Measurements from ENCODE around the gene ATRX. TPM values are rescaled to one million over a fixed set of nuclear protein-coding genes. Genes with fewer than 3 reads are reported as not detected.
A peak's percentile ranks its signal among the peaks of the same experiment; 100 is the strongest.
"Not testable (repeated sequence)": the region's sequence is repeated elsewhere in the genome, so short reads cannot be mapped to it uniquely, and the experiment has no call there.

ATRX gene
- 71.3 and 92.8 TPM in 2 replicates for total RNA-seq

DNA sequence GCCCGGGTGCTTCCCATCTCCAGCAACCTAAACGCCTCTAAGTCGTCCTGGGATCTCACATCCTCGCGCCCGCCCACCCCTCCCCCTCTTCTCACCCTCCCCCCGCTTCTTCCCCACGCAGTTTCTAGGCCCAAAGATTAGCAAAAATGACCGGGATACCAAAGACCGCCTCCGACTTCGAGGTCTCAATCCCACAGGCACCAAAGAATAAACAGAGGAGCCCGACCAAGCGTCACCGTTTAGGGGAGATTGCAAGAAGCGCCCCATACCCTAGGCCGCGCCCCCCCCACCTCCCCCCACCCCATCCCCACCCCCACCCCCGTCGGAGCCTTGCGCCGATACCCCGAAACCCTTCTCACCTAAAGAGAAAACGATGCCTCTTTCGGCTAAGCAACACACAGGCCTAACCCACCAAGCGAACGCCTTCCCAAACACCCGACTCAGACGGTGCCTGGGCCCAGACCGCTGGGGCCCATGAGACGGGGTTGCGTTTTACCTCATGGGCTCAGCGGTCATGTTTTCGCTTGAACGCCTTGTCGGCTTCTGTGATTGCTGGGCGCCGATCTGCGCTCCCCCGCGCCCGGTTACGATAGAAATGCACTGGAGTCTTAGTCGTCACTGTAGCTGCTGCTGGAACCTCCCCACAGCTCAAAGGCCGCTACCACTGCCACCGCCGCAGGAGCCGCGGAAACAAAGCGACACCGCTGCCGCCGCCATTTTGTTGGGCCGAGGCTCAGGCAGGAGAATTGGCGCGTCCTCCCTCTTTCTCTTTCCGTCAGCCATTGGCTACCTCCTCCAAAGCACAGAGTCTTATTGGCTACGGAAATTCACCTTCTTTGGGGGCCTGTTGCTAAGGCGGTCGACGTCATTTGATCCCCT is at the start of gene ATRX:
TSS of gene ATRX (minus strand) at position 731 of the 879 bp plus-strand sequence. CDS start at position 516, 215 bp downstream.
- DNase-seq (ENCODE audit: low read depth, low spot score) = peak; percentile 63

GRCh38 chrX:77831544-77831943 is 45.5 kb upstream of the ATRX start:
- DNase-seq (ENCODE audit: low read depth, low spot score) = not testable (repeated sequence)

DNA sequence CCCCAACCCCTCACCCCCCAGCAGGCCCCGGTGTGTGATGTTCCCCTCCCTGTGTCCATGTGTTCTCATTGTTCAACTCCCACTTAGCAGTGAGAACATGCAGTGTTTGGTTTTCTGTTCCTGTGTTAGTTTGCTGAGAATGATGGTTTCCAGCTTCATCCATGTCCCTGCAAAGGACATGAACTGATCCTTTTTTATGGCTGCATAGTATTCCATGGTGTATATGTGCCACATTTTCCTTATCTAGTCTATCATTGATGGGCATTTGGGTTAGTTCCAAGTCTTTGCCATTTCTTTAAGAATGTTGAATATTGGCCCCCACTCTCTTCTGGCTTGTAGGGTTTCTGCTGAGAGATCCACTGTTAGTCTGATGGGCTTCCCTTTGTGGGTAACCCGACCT is 36.0 kb upstream of the ATRX start:
- DNase-seq (ENCODE audit: low read depth, low spot score) = not testable (repeated sequence)

GRCh38 chrX:77820091-77820727 is 34.2 kb upstream of the ATRX start:
- no peak for DNase-seq (ENCODE audit: low read depth, low spot score)

- DNase-seq (ENCODE audit: low read depth, low spot score) = no peak
Observed at GRCh38 chrX:77814210-77814609, 28.2 kb upstream of the ATRX start.

GRCh38 chrX:77802201-77802600 is 16.2 kb upstream of the ATRX start:
- DNase-seq (ENCODE audit: low read depth, low spot score) = no peak

DNA sequence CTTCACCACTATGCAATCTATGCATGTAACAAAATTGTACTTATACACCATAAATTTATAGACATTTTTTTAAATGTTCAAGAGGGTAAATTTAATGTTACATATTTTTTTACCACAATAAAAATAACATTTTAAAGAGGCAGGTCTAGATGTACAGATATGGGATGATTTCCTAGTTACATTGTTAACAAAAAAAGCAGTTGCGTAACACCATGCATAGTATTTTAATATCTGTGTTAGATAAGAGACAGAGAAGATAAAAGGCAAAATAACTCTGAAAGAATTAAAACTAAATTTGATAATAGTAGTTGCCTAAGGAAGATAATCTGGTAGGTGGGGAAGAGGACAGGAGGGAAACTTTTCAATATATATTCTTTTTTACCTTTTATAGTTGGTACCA is 9.1 kb upstream of the ATRX start:
- no peak for DNase-seq (ENCODE audit: low read depth, low spot score)

DNA sequence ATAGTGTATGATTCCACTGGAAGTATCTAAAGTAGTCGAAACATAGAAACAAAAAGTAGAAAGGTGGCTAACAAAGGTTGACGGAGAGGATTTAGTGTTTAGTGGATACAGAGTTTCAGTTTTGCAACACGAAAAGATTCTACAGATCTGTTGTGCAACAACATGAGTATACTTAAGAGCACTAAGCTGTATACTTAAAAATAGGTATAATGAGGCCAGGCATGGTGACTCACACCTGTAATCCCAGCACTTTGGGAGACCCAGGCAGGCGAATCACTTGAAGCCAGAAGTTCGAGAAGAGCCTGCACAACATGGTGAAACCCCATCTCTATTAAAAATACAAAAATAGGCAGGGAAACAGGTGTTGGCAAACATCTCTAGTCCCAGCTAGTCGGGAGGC is 7.9 kb upstream of the ATRX start:
- no peak for DNase-seq (ENCODE audit: low read depth, low spot score)

DNA sequence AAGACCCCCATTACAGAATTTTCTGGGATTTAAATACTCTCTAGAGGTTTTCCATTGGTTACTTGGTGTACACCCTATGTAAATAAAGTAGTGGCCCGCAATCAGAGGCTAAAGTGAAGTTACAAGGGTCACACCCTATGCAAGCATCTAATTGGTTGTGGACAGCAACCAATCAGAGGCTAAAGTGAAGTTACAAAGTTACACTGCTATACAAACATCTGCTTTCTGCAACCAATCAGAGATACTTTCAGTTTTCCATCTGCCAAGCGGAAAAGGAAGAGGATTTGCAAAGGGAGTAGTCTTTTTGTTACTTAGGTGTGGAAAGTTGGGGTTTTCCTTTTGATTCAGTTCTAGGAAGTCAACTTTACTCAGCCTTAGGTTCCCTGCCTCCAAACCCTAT is 2.0 kb upstream of the ATRX start:
- no peak for DNase-seq (ENCODE audit: low read depth, low spot score)

- DNase-seq (ENCODE audit: low read depth, low spot score) = no peak
Observed at GRCh38 chrX:77786365-77786680, 307 bp upstream of the ATRX start.

DNA sequence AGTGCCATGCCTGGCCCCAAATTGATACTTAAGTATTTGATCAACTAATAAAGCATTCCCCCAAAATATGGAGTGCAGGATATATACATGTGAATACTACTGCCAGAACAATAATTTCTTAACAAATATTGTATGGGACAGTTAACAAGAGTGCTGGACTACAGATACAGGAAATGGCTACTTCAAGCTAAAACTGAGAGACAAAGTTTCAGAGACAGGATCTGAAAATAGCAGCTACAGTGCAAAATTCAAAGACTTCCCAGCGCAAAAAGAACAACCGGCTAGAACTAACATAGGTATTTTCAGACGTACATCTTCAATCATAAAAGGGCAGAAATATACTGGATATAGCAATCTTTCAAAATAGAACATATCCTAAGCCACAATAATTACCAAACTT is 6.3 kb downstream of the ATRX start:
- DNase-seq (ENCODE audit: low read depth, low spot score) = no peak

GRCh38 chrX:77776659-77777058 is 9.4 kb downstream of the ATRX start:
- no peak for DNase-seq (ENCODE audit: low read depth, low spot score)

- DNase-seq (ENCODE audit: low read depth, low spot score) = no peak
Observed at GRCh38 chrX:77771601-77772000, 14.4 kb downstream of the ATRX start.

GRCh38 chrX:77768787-77769186 is 17.2 kb downstream of the ATRX start:
- DNase-seq (ENCODE audit: low read depth, low spot score) = no peak

DNA sequence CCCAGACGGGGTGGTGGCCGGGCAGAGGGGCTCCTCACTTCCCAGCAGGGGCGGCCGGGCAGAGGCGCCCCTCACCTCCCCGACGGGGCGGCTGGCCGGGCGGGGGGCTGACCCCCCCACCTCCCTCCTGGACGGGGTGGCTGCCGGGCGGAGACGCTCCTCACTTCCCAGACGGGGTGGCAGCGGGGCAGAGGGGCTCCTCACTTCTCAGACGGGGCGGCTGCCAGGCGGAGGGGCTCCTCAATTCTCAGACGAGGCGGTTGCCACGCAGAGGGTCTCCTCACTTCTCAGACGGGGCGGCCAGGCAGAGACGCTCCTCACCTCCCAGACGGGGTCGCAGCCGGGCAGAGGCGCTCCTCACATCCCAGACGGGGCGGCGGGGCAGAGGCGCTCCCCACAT is 19.8 kb downstream of the ATRX start:
- DNase-seq (ENCODE audit: low read depth, low spot score) = not testable (repeated sequence)

DNA sequence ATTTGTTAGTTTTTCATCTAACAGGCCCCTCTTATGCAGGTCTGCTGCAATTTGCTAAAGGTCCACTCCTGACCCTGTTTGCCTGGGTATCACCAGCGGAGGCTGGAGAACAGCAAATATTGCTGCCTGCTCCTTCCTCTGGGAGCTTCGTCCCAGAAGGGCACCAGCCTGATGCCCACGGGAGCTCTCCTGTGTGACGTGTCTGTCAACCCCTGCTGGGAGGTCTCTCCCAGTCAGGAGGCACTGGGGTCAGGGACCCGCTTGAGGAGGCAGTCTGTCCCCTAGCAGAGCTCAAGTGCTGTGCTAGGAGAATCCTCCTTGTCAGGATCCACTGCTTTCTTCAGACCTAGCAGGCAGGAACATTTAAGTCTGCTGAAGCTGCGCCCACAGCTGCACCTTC is 30.5 kb downstream of the ATRX start:
- DNase-seq (ENCODE audit: low read depth, low spot score) = no peak

- DNase-seq (ENCODE audit: low read depth, low spot score) = not testable (repeated sequence)
Observed at GRCh38 chrX:77753942-77754341, 32.1 kb downstream of the ATRX start.

- no peak for DNase-seq (ENCODE audit: low read depth, low spot score)
Observed at GRCh38 chrX:77749695-77750094, 36.3 kb downstream of the ATRX start.

GRCh38 chrX:77743720-77744119 is 42.3 kb downstream of the ATRX start:
- no peak for DNase-seq (ENCODE audit: low read depth, low spot score)

DNA sequence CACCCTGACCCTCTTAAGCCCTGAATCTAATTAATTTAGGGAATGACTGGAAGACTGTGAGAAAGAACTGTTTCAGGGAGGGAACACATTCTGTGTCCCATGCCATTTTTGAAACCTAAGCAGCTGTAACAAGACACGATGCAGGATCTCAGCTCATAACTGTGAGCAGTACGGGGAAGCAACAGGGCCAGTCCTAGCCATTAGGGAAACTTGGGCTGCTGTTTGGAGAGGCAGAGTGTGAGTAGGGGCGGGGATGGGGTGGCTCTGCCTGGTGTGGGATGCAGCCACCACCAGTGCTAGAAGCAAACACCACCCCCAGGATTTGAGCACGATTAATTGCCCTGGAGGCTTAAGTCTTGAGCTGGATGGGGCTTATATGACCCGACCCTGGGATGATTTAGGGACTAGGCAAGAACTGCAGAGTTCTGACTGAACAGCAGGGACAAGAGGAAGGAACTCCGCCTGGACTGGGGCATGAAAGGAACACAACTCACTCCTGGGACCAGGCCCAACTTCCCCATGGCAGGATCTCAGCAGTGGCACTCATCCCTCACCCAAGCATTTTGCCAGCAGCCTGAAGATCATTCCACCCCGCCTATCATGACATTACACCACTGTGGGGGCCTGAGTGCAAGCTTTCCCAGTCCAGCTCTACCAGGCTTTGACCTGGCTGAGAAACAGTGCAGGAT is 43.1 kb downstream of the ATRX start:
- DNase-seq (ENCODE audit: low read depth, low spot score) = no peak

DNA sequence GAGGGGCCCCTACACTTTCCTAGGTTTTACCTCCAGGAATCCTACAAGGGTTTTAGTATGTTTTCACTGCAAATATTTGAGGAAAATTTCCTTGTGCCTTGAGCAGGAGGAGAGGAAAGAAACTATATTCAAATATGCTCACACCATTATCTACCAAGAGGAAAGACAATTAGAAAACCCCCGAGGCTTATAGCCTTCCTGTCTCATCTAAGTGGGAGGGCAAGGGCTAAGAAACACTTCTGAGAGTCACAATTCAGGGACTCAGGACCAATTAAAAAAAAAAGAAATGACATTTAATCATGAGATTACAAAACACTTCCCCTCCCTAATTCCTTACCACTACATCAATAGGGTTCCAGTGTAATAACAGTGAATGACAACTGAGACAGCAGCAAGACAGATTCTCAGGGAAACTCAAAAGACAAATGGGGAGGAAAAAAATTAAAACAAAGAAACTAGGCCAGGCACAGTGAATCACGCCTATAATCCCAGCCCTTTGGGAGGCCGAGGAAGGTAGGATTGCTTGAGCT is 45.6 kb downstream of the ATRX start:
- no peak for DNase-seq (ENCODE audit: low read depth, low spot score)

DNA sequence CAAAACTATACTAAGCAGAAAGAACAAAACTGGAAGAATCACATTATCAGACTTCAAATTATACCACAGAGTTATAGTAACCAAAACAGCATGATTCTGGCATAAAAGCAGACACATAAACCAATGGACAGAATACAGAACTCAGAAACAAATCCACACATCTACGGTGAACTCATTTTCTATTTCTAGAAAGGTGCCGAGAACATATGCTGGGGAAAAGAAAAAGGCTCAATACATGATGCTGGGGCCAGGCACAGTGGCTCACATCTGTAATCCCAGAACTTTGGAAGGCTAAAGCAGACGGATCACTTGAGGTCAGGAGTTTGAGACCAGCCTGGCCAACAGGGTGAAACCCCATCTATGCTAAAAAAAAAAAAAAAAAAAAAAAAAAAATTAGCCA is 52.7 kb downstream of the ATRX start:
- no peak for DNase-seq (ENCODE audit: low read depth, low spot score)

All from pulmonary artery endothelial cell (primary cell).